ENCODE data around the gene ZNF70. TPM values are rescaled to one million over a fixed set of nuclear protein-coding genes. Genes with fewer than 3 reads are reported as not detected.

Gene ZNF70
- total RNA-seq, 1 experiment from 2014 or later, result 6.5 TPM

- H3K9me3 Mint-ChIP-seq (ENCODE audit: low read depth, unreplicated experiment), result no peaks in the 10 kb centered on the region
- H3K27me3 Mint-ChIP-seq (ENCODE audit: unreplicated experiment), result no peaks in the 10 kb centered on the region
- CTCF ChIA-PET, result no interaction called here
- peak overlapping the region; percentile 34 for H3K4me3 Mint-ChIP-seq (ENCODE audit: low read depth, unreplicated experiment)
- peak overlapping the region; percentile 23 for H3K27ac Mint-ChIP-seq (ENCODE audit: unreplicated experiment)
- intact Hi-C loops (cut with micrococcal nuclease; ENCODE audit: unreplicated experiment), result loop anchor here (10.0 kb wide), 1 partner anchor 51 kb away; the partner anchor contains the start of gene DERL3
- BruUV-seq (replicated peaks), result no TSS peak
- peaks cover 27% of the 10 kb centered on the region for H3K36me3 Mint-ChIP-seq (ENCODE audit: insufficient read depth, unreplicated experiment)
- TF ChIP-seq, protein P1, sequence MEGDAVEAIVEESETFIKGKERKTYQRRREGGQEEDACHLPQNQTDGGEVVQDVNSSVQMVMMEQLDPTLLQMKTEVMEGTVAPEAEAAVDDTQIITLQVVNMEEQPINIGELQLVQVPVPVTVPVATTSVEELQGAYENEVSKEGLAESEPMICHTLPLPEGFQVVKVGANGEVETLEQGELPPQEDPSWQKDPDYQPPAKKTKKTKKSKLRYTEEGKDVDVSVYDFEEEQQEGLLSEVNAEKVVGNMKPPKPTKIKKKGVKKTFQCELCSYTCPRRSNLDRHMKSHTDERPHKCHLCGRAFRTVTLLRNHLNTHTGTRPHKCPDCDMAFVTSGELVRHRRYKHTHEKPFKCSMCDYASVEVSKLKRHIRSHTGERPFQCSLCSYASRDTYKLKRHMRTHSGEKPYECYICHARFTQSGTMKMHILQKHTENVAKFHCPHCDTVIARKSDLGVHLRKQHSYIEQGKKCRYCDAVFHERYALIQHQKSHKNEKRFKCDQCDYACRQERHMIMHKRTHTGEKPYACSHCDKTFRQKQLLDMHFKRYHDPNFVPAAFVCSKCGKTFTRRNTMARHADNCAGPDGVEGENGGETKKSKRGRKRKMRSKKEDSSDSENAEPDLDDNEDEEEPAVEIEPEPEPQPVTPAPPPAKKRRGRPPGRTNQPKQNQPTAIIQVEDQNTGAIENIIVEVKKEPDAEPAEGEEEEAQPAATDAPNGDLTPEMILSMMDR (IDR thresholded peaks at IDR 0.05; ENCODE audit: unreplicated experiment), result no peak
- H3K4me1 Mint-ChIP-seq (ENCODE audit: low read depth, unreplicated experiment), result peaks cover 28% of the 10 kb centered on the region
- peak; percentile 51 for DNase-seq
Observed at GRCh38 chr22:23784215-23784732, 33.4 kb upstream of the ZNF70 start.

- intact Hi-C loops (cut with micrococcal nuclease; ENCODE audit: unreplicated experiment), result loop anchor here (10.0 kb wide), 1 partner anchor 51 kb away; the partner anchor contains the start of gene DERL3
- Mint-ChIP-seq H3K4me3 (ENCODE audit: low read depth, unreplicated experiment) (no peak overlapping the region), H3K4me1 (ENCODE audit: low read depth, unreplicated experiment) (peaks cover 29% of the 10 kb centered on the region), H3K27me3 (ENCODE audit: unreplicated experiment) (no peaks in the 10 kb centered on the region), H3K9me3 (ENCODE audit: low read depth, unreplicated experiment) (no peaks in the 10 kb centered on the region), H3K27ac (ENCODE audit: unreplicated experiment) (no peak overlapping the region), H3K36me3 (ENCODE audit: insufficient read depth, unreplicated experiment) (peaks cover 22% of the 10 kb centered on the region)
- TF ChIP-seq, protein P1 (IDR thresholded peaks at IDR 0.05; ENCODE audit: unreplicated experiment), result no peak
- no TSS peak for BruUV-seq (replicated peaks)
- DNase-seq, result no peak
- CTCF ChIA-PET, result no interaction called here
Observed at GRCh38 chr22:23783265-23784150, 32.6 kb upstream of the ZNF70 start.

GRCh38 chr22:23782703-23783102 is 31.8 kb upstream of the ZNF70 start:
- Mint-ChIP-seq H3K4me1 (ENCODE audit: low read depth, unreplicated experiment) (peaks cover 29% of the 10 kb centered on the region), H3K9me3 (ENCODE audit: low read depth, unreplicated experiment) (no peaks in the 10 kb centered on the region), H3K36me3 (ENCODE audit: insufficient read depth, unreplicated experiment) (peaks cover 17% of the 10 kb centered on the region), H3K4me3 (ENCODE audit: low read depth, unreplicated experiment) (no peak overlapping the region), H3K27ac (ENCODE audit: unreplicated experiment) (no peak overlapping the region), H3K27me3 (ENCODE audit: unreplicated experiment) (no peaks in the 10 kb centered on the region)
- CTCF ChIA-PET, result no interaction called here
- no peak for DNase-seq
- intact Hi-C loops (cut with micrococcal nuclease; ENCODE audit: unreplicated experiment), result loop anchor here (10.0 kb wide), 1 partner anchor 52 kb away; the partner anchor contains the start of gene DERL3
- TF ChIP-seq, protein P1 (IDR thresholded peaks at IDR 0.05; ENCODE audit: unreplicated experiment), result no peak
- no TSS peak for BruUV-seq (replicated peaks)

DNA sequence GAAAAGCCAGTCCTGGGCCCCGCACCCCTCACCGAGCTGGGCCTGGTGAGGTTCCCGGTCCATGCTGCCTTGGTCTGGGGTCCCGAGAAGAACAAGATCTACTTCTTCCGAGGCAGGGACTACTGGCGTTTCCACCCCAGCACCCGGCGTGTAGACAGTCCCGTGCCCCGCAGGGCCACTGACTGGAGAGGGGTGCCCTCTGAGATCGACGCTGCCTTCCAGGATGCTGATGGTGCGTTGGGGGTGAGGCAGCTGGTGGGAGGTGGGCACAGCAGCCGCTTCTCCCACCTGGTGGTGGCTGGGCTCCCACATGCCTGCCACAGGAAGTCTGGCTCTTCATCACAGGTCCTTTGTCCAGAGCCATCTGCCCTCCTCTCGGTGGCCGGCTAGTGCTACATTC is 31.3 kb upstream of the ZNF70 start:
- intact Hi-C loops (cut with micrococcal nuclease; ENCODE audit: unreplicated experiment), result loop anchor here (10.0 kb wide), 1 partner anchor 53 kb away; the partner anchor contains the start of gene DERL3
- Mint-ChIP-seq H3K36me3 (ENCODE audit: insufficient read depth, unreplicated experiment) (peaks cover 13% of the 10 kb centered on the region), H3K4me1 (ENCODE audit: low read depth, unreplicated experiment) (peaks cover 29% of the 10 kb centered on the region), H3K27ac (ENCODE audit: unreplicated experiment) (no peak overlapping the region), H3K4me3 (ENCODE audit: low read depth, unreplicated experiment) (no peak overlapping the region), H3K27me3 (ENCODE audit: unreplicated experiment) (no peaks in the 10 kb centered on the region), H3K9me3 (ENCODE audit: low read depth, unreplicated experiment) (no peaks in the 10 kb centered on the region)
- TF ChIP-seq, protein P1 (IDR thresholded peaks at IDR 0.05; ENCODE audit: unreplicated experiment), result no peak
- CTCF ChIA-PET, result interaction anchor here (0.6 to 0.8 kb wide), 2 partner anchors 11 to 75 kb away, joined by 3 to 4 read pairs; partner anchors contain the start of gene SLC2A11
- DNase-seq, result no peak
- BruUV-seq (replicated peaks), result no TSS peak
